Stimulated activated naive B cell treated with anti-CD40 and anti-IgM and Interleukin-4, amounts not matched to agents 10 μg/mL and 1 μg/mL and 100 μg/mL, for 72 hours (primary cell): ENCODE results near the gene PUM2.
"Not testable (repeated sequence)": the region's sequence is repeated elsewhere in the genome, so short reads cannot be mapped to it uniquely, and the experiment has no call there.

ENCODE experiments used
- ATAC-seq, 2 donors: fragments of 150-1000 bp; cut with Tn5 transposase; replicated peaks; 2 replicates each; pipeline ENCODE4 v1.10.0; 2021; ENCODE audit warnings: moderate library complexity in 1 of 2
- DNase-seq: peaks from one replicate; pipeline ENCODE4 v3.0.0; 2021
- H3K27ac Mint-ChIP-seq: one replicate; pipeline ENCODE4 v1.8.0; 2022; ENCODE audit warnings: mild to moderate bottlenecking, mixed read lengths
- H3K27me3 Mint-ChIP-seq, 2 donors: one replicate each; pipeline ENCODE4 v1.8.0; 2022; ENCODE audit warnings: mixed read lengths in 2 of 2
- H3K36me3 Mint-ChIP-seq, 2 donors: one replicate each; pipeline ENCODE4 v1.8.0; 2022; ENCODE audit warnings: mixed read lengths in 2 of 2, mild to moderate bottlenecking in 1 of 2
- H3K4me1 Mint-ChIP-seq, 2 donors: one replicate each; pipeline ENCODE4 v1.8.0; 2022; ENCODE audit warnings: mixed read lengths in 2 of 2, mild to moderate bottlenecking in 1 of 2
- H3K4me3 Mint-ChIP-seq, 2 donors: one replicate each; pipeline ENCODE4 v1.8.0; 2022; ENCODE audit warnings: mild to moderate bottlenecking in 2 of 2, mixed read lengths in 2 of 2, moderate library complexity in 1 of 2
- H3K9me3 Mint-ChIP-seq, 2 donors: one replicate each; pipeline ENCODE4 v1.8.0; 2022; ENCODE audit warnings: mixed read lengths in 2 of 2, mild to moderate bottlenecking in 1 of 2

PUM2 gene

DNA sequence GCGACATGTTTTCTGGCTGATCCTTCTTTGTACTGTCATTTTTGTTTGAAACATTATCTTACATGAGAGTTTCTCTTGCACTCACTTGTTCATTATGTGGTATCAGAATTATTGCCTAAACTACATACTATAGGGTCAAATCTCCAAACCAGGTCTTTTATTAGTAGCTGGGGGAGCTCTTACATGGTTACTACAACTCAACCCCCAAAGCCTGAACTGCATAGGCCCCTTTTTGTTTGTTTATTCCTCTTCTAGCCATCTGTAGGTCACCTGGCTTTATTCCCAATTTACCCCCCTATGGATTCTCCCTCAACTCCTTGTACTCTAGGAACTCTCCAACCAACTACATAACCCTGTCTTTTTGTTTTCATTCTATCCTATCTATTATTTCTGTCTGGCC lies 46.7 kb downstream of the PUM2 start:
- peaks cover 20 to 46% of the 10 kb centered on the region in 2 donors for H3K36me3 Mint-ChIP-seq
- H3K27me3 Mint-ChIP-seq, result no peaks in the 10 kb centered on the region
- H3K27ac Mint-ChIP-seq, result no peak overlapping the region
- no peak overlapping the region for H3K4me3 Mint-ChIP-seq
- ATAC-seq, result no peak
- H3K4me1 Mint-ChIP-seq, result peaks cover 2 to 4% of the 10 kb centered on the region in 2 donors
- DNase-seq, result no peak
- H3K9me3 Mint-ChIP-seq, result no peaks in the 10 kb centered on the region

DNA sequence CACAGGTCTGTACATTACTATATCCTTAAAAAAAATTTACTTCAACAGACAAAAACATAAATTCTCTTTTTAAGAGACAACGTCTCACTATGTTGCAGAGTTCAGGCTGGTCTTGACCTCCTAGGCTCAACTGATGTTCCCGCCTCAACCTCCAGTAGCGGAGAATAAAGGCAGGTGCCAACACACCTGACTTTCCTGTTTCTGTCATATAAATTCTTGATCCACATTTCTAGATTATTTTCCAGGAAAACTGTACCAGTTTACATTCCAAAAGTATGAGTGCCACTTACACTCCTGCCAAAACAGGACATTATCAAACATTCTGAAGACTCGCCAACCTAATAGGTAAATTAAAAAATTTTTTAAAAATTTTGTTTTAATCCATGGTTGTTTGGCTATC lies 48.6 kb downstream of the PUM2 start:
- H3K36me3 Mint-ChIP-seq, result peaks cover 23 to 56% of the 10 kb centered on the region in 2 donors
- no peaks in the 10 kb centered on the region for H3K27me3 Mint-ChIP-seq
- no peak overlapping the region for H3K27ac Mint-ChIP-seq
- ATAC-seq (no peak), DNase-seq (no peak)
- H3K4me3 Mint-ChIP-seq, result no peak overlapping the region
- no peaks in the 10 kb centered on the region for H3K9me3 Mint-ChIP-seq
- peaks cover 6 to 8% of the 10 kb centered on the region in 2 donors for H3K4me1 Mint-ChIP-seq

DNA sequence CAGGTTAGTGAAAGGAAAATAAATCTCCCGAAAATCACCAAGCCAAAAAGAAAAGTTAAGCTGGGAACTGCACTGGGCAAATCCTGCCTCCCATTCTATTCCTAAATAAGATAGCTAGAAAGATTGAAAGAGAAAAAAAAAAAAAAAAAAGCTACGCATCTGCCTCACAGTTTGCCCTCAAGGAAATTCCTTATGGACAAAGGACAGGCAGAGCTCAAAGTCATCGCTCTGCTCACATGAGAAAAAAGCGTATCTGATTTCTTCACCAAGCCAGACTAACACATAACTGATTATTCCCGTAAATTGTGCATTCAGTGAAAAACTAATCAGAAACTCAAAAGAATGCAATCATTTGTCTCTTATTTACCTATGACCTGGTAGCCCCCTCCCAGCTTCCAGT lies 50.0 kb downstream of the PUM2 start:
- Mint-ChIP-seq H3K4me3 (no peak overlapping the region), H3K4me1 (peaks cover 6 to 8% of the 10 kb centered on the region in 2 donors)
- ATAC-seq, result no peak

DNA sequence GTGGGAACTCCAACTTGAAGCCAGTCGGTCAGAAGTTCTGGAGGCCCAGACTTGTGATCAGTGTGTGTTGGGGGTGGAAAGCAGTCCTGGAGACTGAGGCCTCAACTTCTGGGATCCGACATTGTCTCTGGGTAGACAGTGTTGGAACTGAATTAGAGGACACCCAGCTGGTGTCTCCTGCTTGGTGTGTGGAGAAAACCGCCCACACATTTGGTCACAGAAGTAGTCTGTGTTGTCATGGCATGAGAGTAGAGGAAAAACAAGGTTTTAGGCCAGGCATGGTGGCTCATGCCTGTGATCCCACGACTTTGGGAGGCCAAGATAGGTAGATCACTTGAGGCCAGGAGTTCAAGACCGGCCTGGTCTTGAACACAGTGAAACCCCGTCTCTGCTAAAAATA lies 51.5 kb downstream of the PUM2 start:
- Mint-ChIP-seq H3K4me1 (peaks cover 6 to 8% of the 10 kb centered on the region in 2 donors), H3K9me3 (no peaks in the 10 kb centered on the region), H3K27me3 (no peaks in the 10 kb centered on the region), H3K36me3 (peaks cover 31 to 56% of the 10 kb centered on the region in 2 donors), H3K4me3 (no peak overlapping the region), H3K27ac (peak overlapping the region; percentile 73)
- DNase-seq (no peak), ATAC-seq (no peak)

More for the DNA sequence above, 50.0 kb downstream of the PUM2 start:
- H3K36me3 Mint-ChIP-seq, result peaks cover 26 to 52% of the 10 kb centered on the region in 2 donors
- no peak for DNase-seq
- H3K27me3 Mint-ChIP-seq, result no peaks in the 10 kb centered on the region
- H3K9me3 Mint-ChIP-seq, result no peaks in the 10 kb centered on the region
- H3K27ac Mint-ChIP-seq, result peak overlapping the region; percentile 69

DNA sequence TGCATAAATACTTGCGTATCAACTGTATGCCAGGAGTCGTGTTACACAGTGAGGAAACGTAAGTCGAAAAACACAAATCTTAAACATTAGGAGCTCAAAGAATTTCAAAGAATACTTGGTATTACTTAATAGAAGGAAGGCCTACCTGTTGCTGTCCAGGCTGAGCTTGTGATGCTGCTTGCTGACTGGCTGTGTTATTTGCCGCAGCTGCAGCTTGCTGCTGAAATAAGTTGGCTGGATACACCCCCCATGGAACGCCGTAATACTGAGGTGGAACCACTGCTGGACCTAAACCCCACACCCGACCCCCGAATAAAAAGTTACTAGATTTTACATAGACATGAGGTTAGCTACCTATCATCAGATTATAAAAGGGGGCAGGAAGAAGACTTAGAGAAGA lies 56.4 kb downstream of the PUM2 start:
- Mint-ChIP-seq H3K27me3 (no peaks in the 10 kb centered on the region), H3K4me3 (no peak overlapping the region), H3K36me3 (peaks cover 22 to 41% of the 10 kb centered on the region in 2 donors), H3K27ac (peak overlapping the region; percentile 20), H3K9me3 (no peaks in the 10 kb centered on the region), H3K4me1 (peaks cover 7 to 12% of the 10 kb centered on the region in 2 donors)
- no peak for DNase-seq
- ATAC-seq, result no peak

DNA sequence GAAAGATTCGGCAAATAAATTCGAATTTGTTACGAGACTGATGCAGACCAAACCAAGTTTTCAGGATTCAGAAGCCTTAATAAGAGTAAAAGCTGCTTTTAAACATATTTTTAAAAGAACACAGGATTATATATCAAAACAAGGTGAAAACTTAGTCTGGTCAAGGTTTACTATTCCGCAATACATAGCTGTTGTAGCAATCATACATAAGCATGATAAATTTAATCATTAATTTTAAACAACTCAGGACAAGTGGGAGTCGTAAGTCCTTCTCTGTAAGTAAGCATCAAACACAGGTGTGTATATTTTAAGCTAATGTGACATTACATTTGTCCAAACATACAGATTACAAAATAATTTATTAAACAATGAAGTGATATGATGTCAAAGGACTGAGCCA lies 57.7 kb downstream of the PUM2 start:
- Mint-ChIP-seq H3K4me3 (no peak overlapping the region), H3K4me1 (peaks cover 2 to 7% of the 10 kb centered on the region in 2 donors), H3K27ac (no peak overlapping the region), H3K9me3 (no peaks in the 10 kb centered on the region), H3K27me3 (no peaks in the 10 kb centered on the region), H3K36me3 (peaks cover 24 to 34% of the 10 kb centered on the region in 2 donors)
- DNase-seq, result no peak
- ATAC-seq, result no peak

DNA sequence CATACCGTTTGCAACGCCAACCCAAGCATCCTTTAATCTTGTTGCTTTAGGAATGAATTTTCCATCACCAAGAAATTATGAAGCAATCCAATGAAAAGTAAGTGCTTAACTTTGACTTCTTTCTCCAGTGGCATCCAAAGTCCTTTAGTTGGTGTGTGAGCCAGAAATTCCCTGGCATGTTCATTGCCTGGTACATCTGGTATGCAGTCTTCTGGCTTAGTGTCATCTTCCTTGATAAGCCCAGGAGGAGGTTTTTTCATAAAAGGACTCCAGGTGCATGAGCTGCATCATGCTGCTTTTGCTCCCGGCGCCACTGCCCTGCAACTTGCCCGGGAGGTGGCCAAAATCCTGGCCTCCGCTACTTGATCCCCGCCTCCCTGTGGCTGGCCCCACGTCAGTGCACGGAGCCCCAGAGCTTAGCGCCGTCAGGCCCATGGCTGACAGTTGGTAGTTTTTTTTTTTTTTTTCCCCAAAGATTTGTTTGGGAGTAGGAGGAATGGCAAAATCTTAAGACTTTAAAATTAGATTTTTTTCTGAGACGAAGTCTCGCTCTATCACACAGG lies 58.7 kb downstream of the PUM2 start:
- no peak for DNase-seq
- H3K27me3 Mint-ChIP-seq, result no peaks in the 10 kb centered on the region
- H3K9me3 Mint-ChIP-seq, result no peaks in the 10 kb centered on the region
- ATAC-seq, result no peak
- H3K4me1 Mint-ChIP-seq, result peaks cover 2 to 7% of the 10 kb centered on the region in 2 donors
- no peak overlapping the region for H3K4me3 Mint-ChIP-seq
- no peak overlapping the region for H3K27ac Mint-ChIP-seq
- peaks cover 21 to 24% of the 10 kb centered on the region in 2 donors for H3K36me3 Mint-ChIP-seq

DNA sequence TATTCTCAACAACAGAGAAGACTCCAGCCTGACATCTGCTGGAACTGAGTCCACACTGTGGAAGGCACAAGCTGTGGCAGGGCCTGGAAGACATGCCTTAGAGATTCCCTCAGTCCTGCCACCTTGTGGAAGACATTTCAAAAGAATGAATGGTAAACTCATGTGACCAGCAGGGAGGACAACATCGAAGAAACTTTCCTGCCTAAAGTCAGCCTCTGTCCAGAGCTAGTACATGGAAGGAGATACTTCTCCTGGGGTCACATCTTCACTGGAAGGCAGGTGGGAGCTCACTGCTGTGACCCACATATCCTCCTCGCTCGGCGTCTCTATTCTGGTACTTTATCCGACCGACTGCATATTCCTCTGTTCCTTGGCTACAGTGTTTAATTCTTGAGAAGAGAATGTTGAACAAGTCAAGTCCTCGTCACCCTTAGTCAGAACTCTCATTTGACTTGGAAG lies 59.5 kb downstream of the PUM2 start:
- no peaks in the 10 kb centered on the region for H3K9me3 Mint-ChIP-seq

DNA sequence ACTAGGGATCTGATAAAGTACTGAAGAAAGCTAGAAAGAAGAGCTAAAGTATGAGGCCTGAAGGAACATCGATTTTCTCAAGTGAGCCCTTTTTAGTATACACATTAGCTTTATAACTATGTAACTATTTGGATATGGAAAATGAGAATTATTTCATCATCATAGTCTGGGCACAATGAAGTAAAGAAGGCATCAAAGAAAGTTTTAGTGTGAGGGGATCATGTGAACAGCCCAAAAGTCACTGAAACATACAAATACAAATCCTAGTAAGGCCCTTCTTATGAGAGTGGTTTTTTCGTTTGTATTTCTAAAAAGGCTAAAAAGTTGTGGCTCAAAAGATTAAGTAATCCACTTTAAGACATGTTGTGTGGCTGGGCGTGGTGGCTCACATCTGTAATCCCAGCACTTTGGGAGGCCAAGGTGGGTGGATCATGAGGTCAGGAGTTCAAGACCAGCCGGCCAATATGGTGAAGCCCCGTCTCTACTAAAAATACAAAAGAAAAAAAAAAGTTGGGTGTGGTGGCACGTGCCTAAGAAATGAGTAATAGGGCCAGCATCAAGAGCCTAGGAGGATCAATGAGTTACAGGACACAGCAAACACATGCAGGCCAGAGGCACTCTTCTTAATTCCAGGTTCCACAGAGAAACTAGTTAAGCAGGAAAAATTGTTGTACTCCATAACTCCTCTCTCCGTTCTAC lies 61.9 kb downstream of the PUM2 start:
- no peak for ATAC-seq
- Mint-ChIP-seq H3K27me3 (no peaks in the 10 kb centered on the region), H3K9me3 (no peaks in the 10 kb centered on the region), H3K4me3 (no peak overlapping the region), H3K36me3 (peaks cover 12 to 18% of the 10 kb centered on the region in 2 donors), H3K4me1 (peaks cover 2 to 7% of the 10 kb centered on the region in 2 donors), H3K27ac (no peak overlapping the region)
- DNase-seq, result no peak

More for the DNA sequence above, 59.5 kb downstream of the PUM2 start:
- peaks cover 18 to 19% of the 10 kb centered on the region in 2 donors for H3K36me3 Mint-ChIP-seq
- peaks cover 2 to 7% of the 10 kb centered on the region in 2 donors for H3K4me1 Mint-ChIP-seq
- no peak overlapping the region for H3K27ac Mint-ChIP-seq
- no peaks in the 10 kb centered on the region for H3K27me3 Mint-ChIP-seq
- no peak overlapping the region for H3K4me3 Mint-ChIP-seq
- peak; percentile 81 to 94 for ATAC-seq
- DNase-seq, result peak; percentile 6

DNA sequence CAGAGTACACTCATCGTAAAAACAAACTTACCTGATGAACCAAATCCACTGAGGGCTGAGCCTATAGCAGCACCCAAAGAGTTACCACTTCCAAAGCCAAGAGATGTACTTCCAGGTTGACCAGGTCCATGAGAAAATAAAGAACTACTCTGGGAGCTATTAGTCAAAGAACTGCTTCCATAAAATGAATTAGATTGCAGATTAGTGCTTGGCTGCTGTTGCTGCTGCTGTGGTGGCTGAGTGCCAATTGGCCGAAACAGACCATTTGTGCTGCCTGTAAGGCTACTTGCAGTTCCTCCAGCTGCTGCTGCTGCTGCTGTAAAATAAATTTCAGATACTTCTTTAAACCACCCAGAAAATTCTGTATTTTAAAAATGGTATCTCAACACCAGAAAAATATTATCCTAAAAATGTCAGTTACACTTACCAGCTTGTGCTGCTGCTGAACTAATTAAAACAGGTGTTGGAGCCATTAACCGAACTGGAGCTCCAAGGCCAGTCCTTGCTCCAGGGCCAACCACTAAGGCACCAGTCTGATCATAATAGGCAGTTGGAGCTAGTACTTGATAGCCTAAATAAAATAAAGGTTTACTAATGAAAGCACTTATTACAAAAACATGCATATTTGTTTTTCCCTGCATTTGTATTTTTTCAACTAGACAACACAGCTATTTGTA lies 67.6 kb downstream of the PUM2 start:
- Mint-ChIP-seq H3K27me3 (no peaks in the 10 kb centered on the region), H3K4me1 (peaks cover 0 to 2% of the 10 kb centered on the region in 2 donors), H3K36me3 (peaks cover 7 to 22% of the 10 kb centered on the region in 2 donors), H3K27ac (no peak overlapping the region), H3K4me3 (no peak overlapping the region), H3K9me3 (no peaks in the 10 kb centered on the region)
- no peak for DNase-seq
- no peak for ATAC-seq

DNA sequence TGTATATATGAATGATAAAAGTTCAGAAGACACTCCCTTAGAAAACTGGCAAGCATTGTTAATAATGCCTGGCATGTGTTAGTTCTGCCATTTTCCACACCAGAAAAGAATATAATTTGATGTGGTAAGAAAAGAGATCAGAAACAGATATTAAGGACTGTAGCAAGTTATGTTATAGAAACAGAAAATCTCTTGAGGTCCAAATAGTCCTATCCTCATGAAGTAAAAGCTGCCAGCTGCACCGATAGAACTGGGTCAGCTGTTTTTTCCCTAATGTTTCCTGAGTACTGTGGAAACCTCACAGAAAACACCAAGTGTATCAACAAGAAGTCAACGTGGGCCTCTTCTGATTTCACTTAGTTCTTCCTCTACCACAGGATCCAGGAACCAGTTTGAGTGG lies 68.8 kb downstream of the PUM2 start:
- ATAC-seq (no peak), DNase-seq (no peak)
- Mint-ChIP-seq H3K4me3 (no peak overlapping the region), H3K27me3 (no peaks in the 10 kb centered on the region), H3K36me3 (peaks cover 7 to 22% of the 10 kb centered on the region in 2 donors), H3K4me1 (peaks cover 0 to 2% of the 10 kb centered on the region in 2 donors), H3K27ac (no peak overlapping the region), H3K9me3 (no peaks in the 10 kb centered on the region)

DNA sequence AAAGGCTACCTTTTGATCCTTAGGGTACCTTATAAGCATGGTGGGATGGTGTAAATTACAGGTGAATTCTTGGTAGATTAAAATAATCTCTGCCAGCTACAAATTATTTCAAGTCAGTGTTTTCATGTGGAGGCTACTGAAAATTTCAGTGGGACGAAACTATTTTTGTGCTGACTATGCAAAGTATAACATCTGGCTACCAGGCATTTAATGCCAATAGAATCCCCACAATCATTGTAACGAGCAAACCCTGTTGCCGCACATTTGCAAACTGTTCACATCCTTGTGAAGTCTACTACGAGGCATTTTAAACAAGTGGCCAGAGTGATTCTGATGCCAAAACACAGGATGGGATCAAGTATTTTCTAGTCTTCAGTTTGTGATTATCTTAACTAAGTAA lies 77.6 kb downstream of the PUM2 start:
- Mint-ChIP-seq H3K4me3 (no peak overlapping the region), H3K4me1 (peaks cover 0 to 5% of the 10 kb centered on the region in 2 donors), H3K9me3 (no peaks in the 10 kb centered on the region), H3K27me3 (no peaks in the 10 kb centered on the region), H3K36me3 (peaks cover 8 to 18% of the 10 kb centered on the region in 2 donors), H3K27ac (no peak overlapping the region)
- ATAC-seq (no peak), DNase-seq (no peak)

DNA sequence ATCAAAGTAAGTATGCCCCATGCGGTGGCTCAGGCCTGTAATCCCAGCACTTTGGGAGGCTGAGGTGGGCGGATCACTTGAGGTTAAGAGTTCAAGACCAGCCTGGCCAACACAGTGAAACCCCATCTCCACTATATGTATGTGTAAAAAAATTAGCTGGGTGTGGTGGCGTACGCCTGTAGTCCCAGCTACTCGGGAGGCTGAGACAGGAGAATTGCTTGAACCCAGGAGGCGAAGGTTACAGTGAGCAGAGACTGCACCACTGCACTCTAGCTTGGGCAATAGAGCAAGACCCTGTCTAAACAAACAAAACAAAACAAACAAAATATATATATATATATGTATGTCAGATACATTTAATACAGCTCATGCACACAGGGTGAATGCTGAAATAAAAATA lies 82.3 kb downstream of the PUM2 start:
- not testable (repeated sequence) for H3K4me1 Mint-ChIP-seq, H3K27ac Mint-ChIP-seq, ATAC-seq, H3K4me3 Mint-ChIP-seq, H3K27me3 Mint-ChIP-seq, H3K9me3 Mint-ChIP-seq, DNase-seq
- H3K36me3 Mint-ChIP-seq, result peaks cover 16 to 40% of the 10 kb centered on the region in 2 donors

DNA sequence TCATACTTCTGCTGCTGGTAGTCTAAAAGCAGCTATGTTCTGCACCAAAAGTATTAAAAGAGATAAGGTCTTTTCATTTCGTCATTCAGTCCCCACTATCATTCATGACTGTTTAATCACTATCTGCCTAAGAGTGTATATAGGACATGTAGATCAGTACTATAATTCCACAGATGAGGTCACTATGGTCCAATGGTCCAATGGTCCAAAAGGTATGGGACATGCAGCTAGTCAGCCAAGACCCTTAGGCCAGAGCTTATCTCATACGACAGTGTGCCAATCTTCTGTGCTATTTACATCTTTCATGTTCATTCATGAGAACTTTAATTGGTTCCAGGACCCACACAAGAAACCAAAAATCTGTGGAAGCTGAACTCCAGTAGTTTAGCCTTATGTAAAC lies 83.1 kb downstream of the PUM2 start:
- Mint-ChIP-seq H3K9me3 (no peaks in the 10 kb centered on the region), H3K36me3 (peaks cover 16 to 39% of the 10 kb centered on the region in 2 donors), H3K27me3 (no peaks in the 10 kb centered on the region), H3K27ac (no peak overlapping the region), H3K4me3 (no peak overlapping the region), H3K4me1 (no peaks in the 10 kb centered on the region)
- ATAC-seq, result no peak
- no peak for DNase-seq

DNA sequence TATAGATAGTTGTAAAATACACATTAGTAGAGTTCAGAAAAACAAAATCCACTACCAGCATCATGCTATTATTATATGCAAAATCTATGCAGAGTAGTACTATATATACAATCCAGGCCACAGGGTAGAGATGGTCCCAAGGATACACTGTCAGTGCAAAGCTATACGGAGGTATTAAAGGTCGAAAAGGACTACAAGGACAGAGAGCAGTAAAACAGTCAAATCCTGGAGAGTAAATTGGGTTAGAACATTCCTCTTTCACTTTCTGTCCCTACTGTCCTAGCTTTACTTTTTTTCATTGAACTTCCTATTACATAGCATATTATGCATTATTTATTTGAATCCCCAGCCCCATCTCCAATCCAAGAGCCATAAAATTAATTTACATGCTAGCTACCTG lies 86.0 kb downstream of the PUM2 start:
- Mint-ChIP-seq H3K9me3 (no peaks in the 10 kb centered on the region), H3K4me3 (no peak overlapping the region), H3K4me1 (no peaks in the 10 kb centered on the region), H3K27me3 (no peaks in the 10 kb centered on the region), H3K36me3 (peaks cover 15 to 29% of the 10 kb centered on the region in 2 donors), H3K27ac (no peak overlapping the region)
- no peak for ATAC-seq
- DNase-seq, result no peak
